Mesenchymal stem cell (in vitro differentiated cells and primary cell): ENCODE measurements around the gene MRPL34.

ENCODE experiments used
- DNase-seq: peaks from one replicate; pipeline ENCODE4 v3.0.0-alpha.2; 2013
- H2AFZ ChIP-seq: one replicate; pipeline ENCODE4 v1.6.1; 2013; ENCODE audit warnings: low read depth, mild to moderate bottlenecking, control low read depth, inconsistent platforms, low read length, moderate library complexity
- H2AK5ac ChIP-seq: 2 replicates; pipeline ENCODE4 v1.6.1; 2013; ENCODE audit warnings: low read length, moderate library complexity, mild to moderate bottlenecking, inconsistent platforms; ENCODE audit not compliant: severe bottlenecking
- H2BK120ac ChIP-seq: one replicate; pipeline ENCODE4 v1.6.1; 2013; ENCODE audit warnings: low read depth, mild to moderate bottlenecking, inconsistent platforms, low read length, moderate library complexity
- H2BK12ac ChIP-seq, 2 experiments: one replicate each; pipeline ENCODE4 v1.6.1; 2013; ENCODE audit warnings: inconsistent platforms in 2 of 2, low read length in 2 of 2, mild to moderate bottlenecking in 2 of 2, moderate library complexity in 2 of 2, control low read depth in 1 of 2
- H2BK15ac ChIP-seq: one replicate; pipeline ENCODE4 v1.6.1; 2013; ENCODE audit warnings: mild to moderate bottlenecking, low read depth, inconsistent platforms; ENCODE audit not compliant: poor library complexity, severe bottlenecking
- H2BK5ac ChIP-seq: 2 replicates; pipeline ENCODE4 v1.6.1; 2013; ENCODE audit warnings: low read depth, mild to moderate bottlenecking, low read length, control low read depth, inconsistent platforms; ENCODE audit not compliant: poor library complexity, severe bottlenecking
- H3K14ac ChIP-seq, 2 experiments: one replicate each; pipeline ENCODE4 v1.6.1; 2013; ENCODE audit warnings: inconsistent platforms in 2 of 2, low read length in 2 of 2, control low read depth in 1 of 2, mild to moderate bottlenecking in 1 of 2, moderate library complexity in 1 of 2
- H3K18ac ChIP-seq, 2 experiments: one replicate each; pipeline ENCODE4 v1.6.1; 2013; ENCODE audit warnings: inconsistent platforms in 2 of 2, low read length in 2 of 2, control low read depth in 1 of 2, low read depth in 1 of 2, mild to moderate bottlenecking in 1 of 2
- H3K23ac ChIP-seq, 2 experiments: one replicate each; pipeline ENCODE4 v1.6.1; 2013; ENCODE audit warnings: inconsistent platforms in 2 of 2, low read length in 2 of 2, mild to moderate bottlenecking in 2 of 2, moderate library complexity in 2 of 2, control low read depth in 1 of 2
- H3K27ac ChIP-seq: 2 replicates; pipeline ENCODE4 v1.5.1; 2013; ENCODE audit warnings: mild to moderate bottlenecking, moderate library complexity, low read length, control low read depth, inconsistent platforms; ENCODE audit not compliant: poor library complexity, severe bottlenecking
- H3K27me3 ChIP-seq, 2 experiments: 2 replicates each; pipeline versions ENCODE4 v1.6.1 to v1.7.0; 2013; ENCODE audit warnings: low read length in 2 of 2, mild to moderate bottlenecking in 2 of 2, moderate library complexity in 2 of 2, control low read depth in 1 of 2, inconsistent platforms in 1 of 2; ENCODE audit not compliant: control insufficient read depth in 1 of 2, insufficient read depth in 1 of 2
- H3K36me3 ChIP-seq, 2 experiments: 2 replicates each; pipeline versions ENCODE4 v1.6.1 to v1.7.0; 2013; ENCODE audit warnings: low read length in 2 of 2, control low read depth in 1 of 2, inconsistent platforms in 1 of 2, low read depth in 1 of 2, mild to moderate bottlenecking in 1 of 2; ENCODE audit not compliant: insufficient read depth in 2 of 2, control insufficient read depth in 1 of 2
- H3K4ac ChIP-seq, 2 experiments: one replicate each; pipeline ENCODE4 v1.6.1; 2013; ENCODE audit warnings: inconsistent platforms in 2 of 2, low read length in 2 of 2, mild to moderate bottlenecking in 2 of 2, moderate library complexity in 2 of 2, control low read depth in 1 of 2, low read depth in 1 of 2
- H3K4me1 ChIP-seq: 2 replicates; pipeline ENCODE4 v1.6.1; 2013; ENCODE audit warnings: low read depth, low read length, control low read depth; ENCODE audit not compliant: control insufficient read depth, insufficient read depth
- H3K4me2 ChIP-seq: 2 replicates; pipeline ENCODE4 v1.6.1; 2013; ENCODE audit warnings: low read length, mild to moderate bottlenecking, inconsistent platforms; ENCODE audit not compliant: poor library complexity, severe bottlenecking
- H3K4me3 ChIP-seq, 2 experiments: 2 replicates each; pipeline versions ENCODE4 v1.5.1 to v1.7.0; 2013; ENCODE audit warnings: low read length in 2 of 2, mild to moderate bottlenecking in 2 of 2, control low read depth in 1 of 2, low read depth in 1 of 2; ENCODE audit not compliant: insufficient read depth in 1 of 2
- H3K79me1 ChIP-seq: replicated peaks from 2 replicates; pipeline ENCODE4 v1.6.1; 2013; ENCODE audit warnings: mild to moderate bottlenecking, control low read depth, low read length, inconsistent platforms; ENCODE audit not compliant: poor library complexity, severe bottlenecking
- H3K9ac ChIP-seq: 2 replicates; pipeline ENCODE4 v1.7.0; 2013; ENCODE audit warnings: mild to moderate bottlenecking, low read length, moderate library complexity
- H3K9me3 ChIP-seq: 2 replicates; pipeline ENCODE4 v1.7.0; 2013; ENCODE audit warnings: mild to moderate bottlenecking, low read length; ENCODE audit not compliant: control insufficient read depth
- H4K8ac ChIP-seq: one replicate; pipeline ENCODE4 v1.6.1; 2013; ENCODE audit warnings: inconsistent platforms, mild to moderate bottlenecking, low read length, moderate library complexity
- H4K91ac ChIP-seq: one replicate; pipeline ENCODE4 v1.6.1; 2013; ENCODE audit warnings: mild to moderate bottlenecking, low read length, inconsistent platforms
- WGBS: methylation state at CpG from one replicate; pipeline ENCODE4 v1.1.7; 2013; ENCODE audit warnings: mixed read lengths; 5-methylcytosine and 5-hydroxymethylcytosine counted together

Gene MRPL34

GRCh38 chr19:17260842-17261325 is 44.8 kb upstream of the MRPL34 start:
- no peak overlapping the region for H2AFZ ChIP-seq
- H3K36me3 ChIP-seq = no peaks in the 10 kb centered on the region
- H4K91ac ChIP-seq = no peak overlapping the region
- WGBS = 27% methylated on average over 14 of the region's 15 CpGs
- no peak overlapping the region for H3K4me2 ChIP-seq
- H2BK5ac ChIP-seq = no peak overlapping the region
- H4K8ac ChIP-seq = no peak overlapping the region
- H3K9ac ChIP-seq = no peak overlapping the region
- no peak overlapping the region for H3K4ac ChIP-seq
- H2BK15ac ChIP-seq = no peak overlapping the region
- no peak overlapping the region for H3K27ac ChIP-seq
- no peak overlapping the region for H3K14ac ChIP-seq
- H3K9me3 ChIP-seq = peaks cover 10% of the 10 kb centered on the region
- H3K18ac ChIP-seq = no peak overlapping the region
- H2BK12ac ChIP-seq = no peak overlapping the region
- no peaks in the 10 kb centered on the region for H3K4me1 ChIP-seq
- H3K4me3 ChIP-seq = no peak overlapping the region
- DNase-seq = peak; percentile 71
- H3K27me3 ChIP-seq = peaks cover 0 to 10% of the 10 kb centered on the region in 2 experiments
- no peak overlapping the region for H2BK120ac ChIP-seq
- no peak overlapping the region for H3K23ac ChIP-seq
- H3K79me1 ChIP-seq = no peaks in the 10 kb centered on the region
- H2AK5ac ChIP-seq = no peak overlapping the region

GRCh38 chr19:17262557-17262956 is 43.1 kb upstream of the MRPL34 start:
- no peak overlapping the region for H2BK120ac ChIP-seq
- H3K79me1 ChIP-seq = peaks cover under 1% of the 10 kb centered on the region
- no peak overlapping the region for H3K18ac ChIP-seq
- peaks cover 10% of the 10 kb centered on the region for H3K9me3 ChIP-seq
- H3K27me3 ChIP-seq = peaks cover 0 to 2% of the 10 kb centered on the region in 2 experiments
- H2AFZ ChIP-seq = no peak overlapping the region
- no peak overlapping the region for H2BK15ac ChIP-seq
- no peak overlapping the region for H3K4ac ChIP-seq
- 81% methylated on average over 16 of the region's 16 CpGs for WGBS
- H4K8ac ChIP-seq = no peak overlapping the region
- H3K14ac ChIP-seq = no peak overlapping the region
- H3K36me3 ChIP-seq = no peaks in the 10 kb centered on the region
- no peak overlapping the region for H3K27ac ChIP-seq
- H3K4me1 ChIP-seq = no peaks in the 10 kb centered on the region
- H2BK12ac ChIP-seq = no peak overlapping the region
- no peak for DNase-seq
- H2BK5ac ChIP-seq = no peak overlapping the region
- peak overlapping the region; percentile 29 for H4K91ac ChIP-seq
- no peak overlapping the region for H3K9ac ChIP-seq
- H3K4me3 ChIP-seq = no peak overlapping the region
- no peak overlapping the region for H3K4me2 ChIP-seq
- H2AK5ac ChIP-seq = no peak overlapping the region
- H3K23ac ChIP-seq = no peak overlapping the region

- Histone ChIP-seq H2BK12ac (no peak overlapping the region), H3K27me3 (peaks cover 0 to 2% of the 10 kb centered on the region in 2 experiments), H3K4me2 (no peak overlapping the region), H2AFZ (no peak overlapping the region), H2BK15ac (no peak overlapping the region), H2BK5ac (no peak overlapping the region), H3K9ac (no peak overlapping the region), H4K91ac (no peak overlapping the region), H3K27ac (no peak overlapping the region), H3K4ac (no peak overlapping the region), H3K4me1 (peaks cover 7% of the 10 kb centered on the region), H2BK120ac (no peak overlapping the region), H3K18ac (no peak overlapping the region), H2AK5ac (no peak overlapping the region), H3K9me3 (peaks cover 10% of the 10 kb centered on the region), H4K8ac (no peak overlapping the region), H3K79me1 (peaks cover 8% of the 10 kb centered on the region), H3K23ac (no peak overlapping the region), H3K14ac (no peak overlapping the region), H3K4me3 (no peak overlapping the region), H3K36me3 (peaks cover 2 to 3% of the 10 kb centered on the region in 2 experiments)
- WGBS = 94% methylated on average over 23 of the region's 23 CpGs
- no peak for DNase-seq
Measured at GRCh38 chr19:17263712-17264640, 41.7 kb upstream of the MRPL34 start.

- Histone ChIP-seq H3K27ac (no peak within 1 kb of the TSS), H4K8ac (no peak within 1 kb of the TSS), H3K14ac (no peak within 1 kb of the TSS), H4K91ac (no peak within 1 kb of the TSS), H3K4me2 (no peak within 1 kb of the TSS), H3K23ac (no peak within 1 kb of the TSS), H3K9ac (no peak within 1 kb of the TSS), H3K79me1 (peaks cover 10% of the 10 kb centered on the region), H2BK5ac (no peak within 1 kb of the TSS), H3K4ac (no peak within 1 kb of the TSS), H3K18ac (no peak within 1 kb of the TSS), H2AK5ac (no peak within 1 kb of the TSS), H3K36me3 (peaks cover 4 to 6% of the 10 kb centered on the region in 2 experiments), H3K4me1 (peaks cover 7% of the 10 kb centered on the region), H2BK15ac (no peak within 1 kb of the TSS), H3K27me3 (peaks cover 0 to 2% of the 10 kb centered on the region in 2 experiments), H2AFZ (no peak within 1 kb of the TSS), H2BK12ac (no peak within 1 kb of the TSS), H3K9me3 (peaks cover 4% of the 10 kb centered on the region), H2BK120ac (no peak within 1 kb of the TSS), H3K4me3 (no peak within 1 kb of the TSS)
- DNase-seq = no peak
- WGBS = 53% methylated on average over 5 of the region's 5 CpGs
Measured at GRCh38 chr19:17264641-17264979, 41.1 kb upstream of the MRPL34 start, which contains the start of gene USHBP1. TSS of gene USHBP1 (minus strand) at chr19:17264745. CDS start at chr19:17264299, 446 bp downstream.
